ENCODE results near the gene BEND3. TPM values are rescaled to one million over a fixed set of nuclear protein-coding genes. Genes with fewer than 3 reads are reported as not detected.

BEND3 gene
- total and polyA plus RNA-seq, 2 experiments from 2014 or later = 9.2 to 33.7 TPM

- Mint-ChIP-seq H3K4me1 (peaks cover 51% of the 10 kb centered on the region), H3K27me3 (ENCODE audit: insufficient read depth, low read depth, poor library complexity) (peaks cover 6% of the 10 kb centered on the region), H3K4me3 (no peak overlapping the region), H3K9me3 (no peaks in the 10 kb centered on the region), H3K36me3 (ENCODE audit: low read depth) (peaks cover 10% of the 10 kb centered on the region; the same call in 2 of the 3 replicates), H3K27ac (0 out of 2 replicates have a peak overlapping the region, but pooled peaks have one; percentile 27)
- Histone ChIP-seq H2AFZ (no peak overlapping the region), H3F3A (replicated peaks; ENCODE audit: low read depth) (peaks cover 26% of the 10 kb centered on the region), H3K36me3 (ENCODE audit: insufficient read depth) (no peaks in the 10 kb centered on the region), H3K27ac (ENCODE audit: low read depth) (no peak overlapping the region), H3K4me3 (no peak overlapping the region), H3K4me1 (ENCODE audit: insufficient read depth) (peaks cover 34% of the 10 kb centered on the region), H3K79me2 (replicated peaks; ENCODE audit: insufficient read depth) (no peaks in the 10 kb centered on the region), H4K20me1 (replicated peaks; ENCODE audit: insufficient read depth) (no peaks in the 10 kb centered on the region), H3K9me2 (ENCODE audit: insufficient read depth) (no peaks in the 10 kb centered on the region), H3K4me2 (no peak overlapping the region), H3K27me3 (ENCODE audit: insufficient read depth) (no peaks in the 10 kb centered on the region)
- ATAC-seq (no peak), DNase-seq (ENCODE audit: low spot score) (no peak)
- TF ChIP-seq CREB1 (CRISPR knock-in tag; IDR thresholded peaks at IDR 0.05; ENCODE audit: low read depth) = no peak
- no peak for TF ChIP-seq NANOG (IDR thresholded peaks at IDR 0.05; ENCODE audit: borderline replicate concordance)
- TF ChIP-seq ZNF331 (CRISPR knock-in tag; IDR thresholded peaks at IDR 0.05; ENCODE audit: low read depth) = no peak
- no peak for TF ChIP-seq ZNF462 (CRISPR knock-in tag; IDR thresholded peaks at IDR 0.05)
- TF ChIP-seq JUNB (IDR thresholded peaks at IDR 0.05; ENCODE audit: unreplicated experiment) = no peak
- TF ChIP-seq ZNF114 (CRISPR knock-in tag; IDR thresholded peaks at IDR 0.05) = no peak
- TF ChIP-seq STAT1 (IDR thresholded peaks at IDR 0.05; ENCODE audit: unreplicated experiment) = no peak
- no peak for TF ChIP-seq EZH2 (IDR thresholded peaks at IDR 0.05; ENCODE audit: low read depth, unreplicated experiment)
- no peak for TF ChIP-seq POLR2AphosphoS5 (IDR thresholded peaks at IDR 0.05; ENCODE audit: low read depth)
- no peak for TF ChIP-seq EZH2phosphoT487 (IDR thresholded peaks at IDR 0.05; ENCODE audit: unreplicated experiment)
- TF ChIP-seq ETS1 (IDR thresholded peaks at IDR 0.05) = no peak
- no peak for TF ChIP-seq REST (IDR thresholded peaks at IDR 0.05; ENCODE audit: unreplicated experiment)
- TF ChIP-seq CTCF (conservative IDR thresholded peaks at IDR 0.05; ENCODE audit: low read depth in 2 of 2) = no peak
Observed at GRCh38 chr6:107062691-107063090, 52.6 kb downstream of the BEND3 start.

Measured in GM23338 (cell line).